AG04449 (cell line): ENCODE measurements around the gene DLG1.

Source experiments
- CTCF ChIA-PET: fragments of 350-600 bp; formaldehyde crosslinking; extraction: SDS; loops from one replicate; lab custom pipeline; 2021; ENCODE audit warnings: antibody characterized with exemption; lab: Yijun Ruan, JAX
- POLR2A ChIA-PET: fragments of 400-600, 350-600 bp; formaldehyde crosslinking; extraction: SDS; loops from one replicate; lab custom pipeline; 2020; ENCODE audit warnings: antibody characterized with exemption, inconsistent platforms; lab: Yijun Ruan, JAX
- DNase-seq: peaks from one replicate; pipeline ENCODE4 v3.0.0-alpha.2; 2010; ENCODE audit warnings: low read depth, low spot score
- H3K4me3 ChIP-seq: 2 replicates; pipeline ENCODE4 v1.5.1; 2011; ENCODE audit warnings: low read depth, mild to moderate bottlenecking, control low read depth, low read length
- CTCF ChIP-seq: IDR thresholded peaks from one replicate; pipeline ENCODE4 v1.5.1; 2011; ENCODE audit warnings: mild to moderate bottlenecking, moderate library complexity, low read length, control low read depth, inconsistent platforms; ENCODE audit not compliant: insufficient read depth; ENCODE audit errors: missing control alignments

Gene DLG1

GRCh38 chr3:197122394-197122793 is 176.0 kb downstream of the DLG1 start:
- no peak overlapping the region for H3K4me3 ChIP-seq
- CTCF ChIA-PET, result no interaction called here
- DNase-seq, result no peak
- POLR2A ChIA-PET, result no interaction called here
- TF ChIP-seq CTCF, result no peak

- CTCF ChIA-PET, result no interaction called here
- H3K4me3 ChIP-seq, result no peak overlapping the region
- POLR2A ChIA-PET, result no interaction called here
- TF ChIP-seq CTCF, result no peak
- no peak for DNase-seq
Measured at GRCh38 chr3:197117114-197117513, 181.3 kb downstream of the DLG1 start.

- DNase-seq, result no peak
- POLR2A ChIA-PET, result no interaction called here
- no peak for TF ChIP-seq CTCF
- no peak overlapping the region for H3K4me3 ChIP-seq
- CTCF ChIA-PET, result interaction anchor here (1.3 kb wide), 1 partner anchor 26 kb away, joined by 3 read pairs; no protein-coding TSS in a partner anchor
Measured at GRCh38 chr3:197114007-197114406, 184.4 kb downstream of the DLG1 start.

- H3K4me3 ChIP-seq, result no peak overlapping the region
- no peak for TF ChIP-seq CTCF
- POLR2A ChIA-PET, result no interaction called here
- DNase-seq, result no peak
- CTCF ChIA-PET, result interaction anchor here (0.8 kb wide), 1 partner anchor 8 kb away, joined by 4 read pairs; no protein-coding TSS in a partner anchor
Measured at GRCh38 chr3:197111685-197112084, 186.7 kb downstream of the DLG1 start.

- no peak for TF ChIP-seq CTCF
- CTCF ChIA-PET, result no interaction called here
- POLR2A ChIA-PET, result no interaction called here
- DNase-seq, result no peak
- no peak overlapping the region for H3K4me3 ChIP-seq
Measured at GRCh38 chr3:197105786-197106185, 192.6 kb downstream of the DLG1 start.

- POLR2A ChIA-PET, result no interaction called here
- TF ChIP-seq CTCF, result no peak
- H3K4me3 ChIP-seq, result no peak overlapping the region
- no peak for DNase-seq
- CTCF ChIA-PET, result no interaction called here
Measured at GRCh38 chr3:197104738-197105137, 193.7 kb downstream of the DLG1 start.
